ENCODE data around the gene PTPN11. TPM values are rescaled to one million over a fixed set of nuclear protein-coding genes. Genes with fewer than 3 reads are reported as not detected.
A peak's percentile ranks its signal among the peaks of the same experiment; 100 is the strongest.
"Not testable (repeated sequence)": the region's sequence is repeated elsewhere in the genome, so short reads cannot be mapped to it uniquely, and the experiment has no call there.

PTPN11 gene
- polyA plus RNA-seq, 1 donor from 2014 or later = 92.5 TPM

DNA sequence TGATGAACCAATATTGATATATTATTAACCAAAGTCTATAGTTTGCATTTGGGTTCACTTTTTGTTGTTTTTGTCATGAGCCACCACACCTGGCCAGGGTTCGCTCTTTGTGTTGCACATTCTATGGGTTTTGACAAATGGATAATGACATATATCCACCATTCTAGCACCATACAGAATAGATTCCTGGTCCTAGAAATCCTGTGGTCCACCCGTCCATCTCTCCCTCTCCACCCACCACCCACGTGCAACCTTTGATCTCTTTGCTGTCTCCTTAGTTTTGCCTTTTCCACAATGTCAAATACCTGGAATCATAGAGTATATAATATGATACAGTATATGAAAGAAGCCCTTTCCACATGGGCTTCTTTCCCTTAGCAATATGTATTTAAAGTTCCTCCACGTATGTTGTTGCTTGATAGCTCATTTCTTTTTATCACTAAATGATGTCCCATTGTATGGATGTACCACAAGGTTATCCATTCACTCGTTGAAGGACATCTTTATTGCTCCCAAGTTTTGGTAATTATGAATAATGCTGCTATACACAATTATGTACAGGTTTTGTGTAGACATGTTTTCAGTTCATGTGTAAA lies 16.7 kb upstream of the PTPN11 start:
- no peaks in the 10 kb centered on the region for H3K9me3 ChIP-seq (ENCODE audit: low read length)
- H3K79me2 ChIP-seq (replicated peaks; ENCODE audit: insufficient read depth, low read length) = no peaks in the 10 kb centered on the region
- H2AFZ ChIP-seq (ENCODE audit: low read depth, low read length) = no peak overlapping the region
- H3K4me2 ChIP-seq (ENCODE audit: low read length) = no peak overlapping the region
- peaks cover 2% of the 10 kb centered on the region for H3F3A ChIP-seq (ENCODE audit: insufficient read depth, low read length, poor library complexity, severe bottlenecking)
- H3K27ac ChIP-seq (ENCODE audit: low read length) = no peak overlapping the region
- no peak overlapping the region for H3K4me3 ChIP-seq (ENCODE audit: low read length)
- no peaks in the 10 kb centered on the region for H4K20me1 ChIP-seq (ENCODE audit: insufficient read depth)
- no peak overlapping the region for H3K9ac ChIP-seq (ENCODE audit: low read length)
- no peaks in the 10 kb centered on the region for H3K9me2 ChIP-seq (ENCODE audit: insufficient read depth, low read length)
- no peaks in the 10 kb centered on the region for H3K27me3 ChIP-seq (ENCODE audit: insufficient read depth, low read depth, low read length)
- peaks cover 8% of the 10 kb centered on the region for H3K36me3 ChIP-seq (ENCODE audit: insufficient read depth, low read length)
- TF ChIP-seq TAF1 (IDR thresholded peaks at IDR 0.05; ENCODE audit: low read depth) (no peak), EZH2 (IDR thresholded peaks at IDR 0.05; ENCODE audit: borderline replicate concordance, insufficient read depth, low read length, poor library complexity, severe bottlenecking) (no peak), RAD21 (conservative IDR thresholded peaks at IDR 0.05) (no peak), POLR2AphosphoS5 (IDR thresholded peaks at IDR 0.05) (no peak), MXI1 (conservative IDR thresholded peaks at IDR 0.05; ENCODE audit: poor library complexity, severe bottlenecking) (no peak), EP300 (conservative IDR thresholded peaks at IDR 0.05; ENCODE audit: poor library complexity, severe bottlenecking) (no peak)
- TF ChIP-seq, protein P1, sequence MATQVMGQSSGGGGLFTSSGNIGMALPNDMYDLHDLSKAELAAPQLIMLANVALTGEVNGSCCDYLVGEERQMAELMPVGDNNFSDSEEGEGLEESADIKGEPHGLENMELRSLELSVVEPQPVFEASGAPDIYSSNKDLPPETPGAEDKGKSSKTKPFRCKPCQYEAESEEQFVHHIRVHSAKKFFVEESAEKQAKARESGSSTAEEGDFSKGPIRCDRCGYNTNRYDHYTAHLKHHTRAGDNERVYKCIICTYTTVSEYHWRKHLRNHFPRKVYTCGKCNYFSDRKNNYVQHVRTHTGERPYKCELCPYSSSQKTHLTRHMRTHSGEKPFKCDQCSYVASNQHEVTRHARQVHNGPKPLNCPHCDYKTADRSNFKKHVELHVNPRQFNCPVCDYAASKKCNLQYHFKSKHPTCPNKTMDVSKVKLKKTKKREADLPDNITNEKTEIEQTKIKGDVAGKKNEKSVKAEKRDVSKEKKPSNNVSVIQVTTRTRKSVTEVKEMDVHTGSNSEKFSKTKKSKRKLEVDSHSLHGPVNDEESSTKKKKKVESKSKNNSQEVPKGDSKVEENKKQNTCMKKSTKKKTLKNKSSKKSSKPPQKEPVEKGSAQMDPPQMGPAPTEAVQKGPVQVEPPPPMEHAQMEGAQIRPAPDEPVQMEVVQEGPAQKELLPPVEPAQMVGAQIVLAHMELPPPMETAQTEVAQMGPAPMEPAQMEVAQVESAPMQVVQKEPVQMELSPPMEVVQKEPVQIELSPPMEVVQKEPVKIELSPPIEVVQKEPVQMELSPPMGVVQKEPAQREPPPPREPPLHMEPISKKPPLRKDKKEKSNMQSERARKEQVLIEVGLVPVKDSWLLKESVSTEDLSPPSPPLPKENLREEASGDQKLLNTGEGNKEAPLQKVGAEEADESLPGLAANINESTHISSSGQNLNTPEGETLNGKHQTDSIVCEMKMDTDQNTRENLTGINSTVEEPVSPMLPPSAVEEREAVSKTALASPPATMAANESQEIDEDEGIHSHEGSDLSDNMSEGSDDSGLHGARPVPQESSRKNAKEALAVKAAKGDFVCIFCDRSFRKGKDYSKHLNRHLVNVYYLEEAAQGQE (IDR thresholded peaks at IDR 0.05; ENCODE audit: borderline replicate concordance) = no peak

DNA sequence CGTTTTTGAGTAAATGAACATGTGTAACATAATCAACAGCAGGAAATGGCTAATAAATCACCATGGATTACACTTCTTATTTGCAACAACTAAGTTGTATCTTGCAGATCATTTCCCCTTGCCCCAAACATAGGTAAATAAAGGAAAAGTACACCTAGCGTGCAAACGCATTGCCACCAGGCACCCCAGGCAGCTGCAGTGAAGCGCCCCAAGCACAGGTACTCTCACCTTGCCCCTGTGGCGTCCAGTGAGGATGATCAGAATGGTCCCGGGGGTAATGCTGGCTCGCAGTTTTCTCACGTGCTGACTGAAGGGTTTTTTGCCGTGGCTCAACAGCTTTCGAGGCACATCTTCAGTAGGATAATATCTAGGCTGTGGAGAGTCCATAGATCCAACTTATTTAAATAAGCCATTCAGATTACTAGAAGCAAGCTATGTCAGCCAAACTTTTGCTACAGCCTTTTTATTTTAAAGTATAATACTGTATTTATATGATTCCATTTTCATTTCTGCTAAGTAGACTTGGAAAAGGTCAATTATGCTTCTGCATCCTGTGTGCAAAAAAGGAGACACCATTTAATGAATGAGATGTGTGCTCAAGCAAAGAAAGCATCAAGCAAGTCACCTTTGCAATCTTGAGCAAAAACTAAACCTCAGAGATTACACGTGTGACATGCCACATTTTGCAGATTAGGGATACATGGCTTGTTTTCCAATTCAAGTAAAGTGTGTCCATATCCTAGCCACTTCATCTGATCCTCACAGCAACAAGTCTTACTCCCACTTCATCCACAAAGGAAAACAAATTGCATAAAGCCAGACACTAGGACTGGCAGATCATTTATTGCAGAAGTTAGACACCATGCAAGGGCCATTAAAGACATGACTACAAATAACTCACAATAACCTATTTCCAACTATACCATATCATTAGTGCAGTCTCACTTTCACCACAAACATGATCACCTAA lies 11.9 kb upstream of the PTPN11 start:
- Histone ChIP-seq H3K27me3 (ENCODE audit: insufficient read depth, low read depth, low read length) (no peaks in the 10 kb centered on the region), H3K9ac (ENCODE audit: low read length) (no peak overlapping the region), H3K36me3 (ENCODE audit: insufficient read depth, low read length) (peaks cover 8% of the 10 kb centered on the region), H4K20me1 (ENCODE audit: insufficient read depth) (no peaks in the 10 kb centered on the region), H3K27ac (ENCODE audit: low read length) (no peak overlapping the region), H2AFZ (ENCODE audit: low read depth, low read length) (no peak overlapping the region), H3K9me2 (ENCODE audit: insufficient read depth, low read length) (no peaks in the 10 kb centered on the region), H3K9me3 (ENCODE audit: low read length) (no peaks in the 10 kb centered on the region), H3K79me2 (replicated peaks; ENCODE audit: insufficient read depth, low read length) (peaks cover 8% of the 10 kb centered on the region), H3K4me3 (ENCODE audit: low read length) (peak overlapping the region; percentile 87), H3F3A (ENCODE audit: insufficient read depth, low read length, poor library complexity, severe bottlenecking) (peaks cover 4% of the 10 kb centered on the region), H3K4me2 (ENCODE audit: low read length) (no peak overlapping the region)
- TF ChIP-seq MXI1 (conservative IDR thresholded peaks at IDR 0.05; ENCODE audit: poor library complexity, severe bottlenecking) (no peak), EZH2 (IDR thresholded peaks at IDR 0.05; ENCODE audit: borderline replicate concordance, insufficient read depth, low read length, poor library complexity, severe bottlenecking) (no peak), RAD21 (conservative IDR thresholded peaks at IDR 0.05) (no peak), POLR2AphosphoS5 (IDR thresholded peaks at IDR 0.05) (no peak), SMC3 (conservative IDR thresholded peaks at IDR 0.05; ENCODE audit: poor library complexity) (no peak), TAF1 (IDR thresholded peaks at IDR 0.05; ENCODE audit: low read depth) (no peak), EP300 (conservative IDR thresholded peaks at IDR 0.05; ENCODE audit: poor library complexity, severe bottlenecking) (no peak)
- TF ChIP-seq, protein P1 (IDR thresholded peaks at IDR 0.05; ENCODE audit: borderline replicate concordance) = no peak
- TF ChIP-seq, protein P2, sequence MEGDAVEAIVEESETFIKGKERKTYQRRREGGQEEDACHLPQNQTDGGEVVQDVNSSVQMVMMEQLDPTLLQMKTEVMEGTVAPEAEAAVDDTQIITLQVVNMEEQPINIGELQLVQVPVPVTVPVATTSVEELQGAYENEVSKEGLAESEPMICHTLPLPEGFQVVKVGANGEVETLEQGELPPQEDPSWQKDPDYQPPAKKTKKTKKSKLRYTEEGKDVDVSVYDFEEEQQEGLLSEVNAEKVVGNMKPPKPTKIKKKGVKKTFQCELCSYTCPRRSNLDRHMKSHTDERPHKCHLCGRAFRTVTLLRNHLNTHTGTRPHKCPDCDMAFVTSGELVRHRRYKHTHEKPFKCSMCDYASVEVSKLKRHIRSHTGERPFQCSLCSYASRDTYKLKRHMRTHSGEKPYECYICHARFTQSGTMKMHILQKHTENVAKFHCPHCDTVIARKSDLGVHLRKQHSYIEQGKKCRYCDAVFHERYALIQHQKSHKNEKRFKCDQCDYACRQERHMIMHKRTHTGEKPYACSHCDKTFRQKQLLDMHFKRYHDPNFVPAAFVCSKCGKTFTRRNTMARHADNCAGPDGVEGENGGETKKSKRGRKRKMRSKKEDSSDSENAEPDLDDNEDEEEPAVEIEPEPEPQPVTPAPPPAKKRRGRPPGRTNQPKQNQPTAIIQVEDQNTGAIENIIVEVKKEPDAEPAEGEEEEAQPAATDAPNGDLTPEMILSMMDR (IDR thresholded peaks at IDR 0.05; ENCODE audit: poor library complexity, severe bottlenecking) = no peak

DNA sequence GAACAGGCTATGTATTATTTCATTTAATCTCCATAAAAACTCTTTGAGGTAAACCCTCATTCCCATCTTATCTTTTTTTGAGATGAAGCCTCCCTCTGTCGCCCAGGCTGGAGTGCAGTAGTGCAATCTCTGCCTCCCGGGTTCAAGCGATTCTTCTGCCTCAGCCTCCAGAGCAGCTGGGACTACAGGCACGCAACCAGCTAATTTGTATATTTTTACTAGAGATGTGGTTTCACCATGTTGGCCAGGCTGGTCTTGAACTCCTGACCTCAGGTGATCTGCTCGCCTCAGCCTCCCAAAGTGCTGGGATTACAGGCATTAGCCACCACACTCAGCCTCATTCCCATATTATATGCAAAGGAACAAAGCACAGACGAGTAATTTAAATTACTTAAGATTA lies 11.1 kb upstream of the PTPN11 start:
- H3K27ac ChIP-seq (ENCODE audit: low read length); H3K9ac ChIP-seq (ENCODE audit: low read length); H3K27me3 ChIP-seq (ENCODE audit: insufficient read depth, low read depth, low read length); H3K79me2 ChIP-seq (replicated peaks; ENCODE audit: insufficient read depth, low read length); H4K20me1 ChIP-seq (ENCODE audit: insufficient read depth); H3K9me2 ChIP-seq (ENCODE audit: insufficient read depth, low read length); H3F3A ChIP-seq (ENCODE audit: insufficient read depth, low read length, poor library complexity, severe bottlenecking); H3K9me3 ChIP-seq (ENCODE audit: low read length); H2AFZ ChIP-seq (ENCODE audit: low read depth, low read length); H3K4me2 ChIP-seq (ENCODE audit: low read length); H3K36me3 ChIP-seq (ENCODE audit: insufficient read depth, low read length): not testable (repeated sequence)
- peak overlapping the region; percentile 87 for H3K4me3 ChIP-seq (ENCODE audit: low read length)
